Brain microvascular endothelial cell (primary cell): Measurements from ENCODE around the gene SLC38A1.

ENCODE experiments used
- DNase-seq: peaks from one replicate; pipeline ENCODE4 v3.0.0-alpha.2; 2020
- H3K27ac ChIP-seq: fragments of 250-450 bp; sonication (Bioruptor Pico); 2 replicates; pipeline ENCODE4 v1.5.1; 2020; ENCODE audit warnings: mild to moderate bottlenecking, moderate library complexity
- H3K27me3 ChIP-seq: fragments of 250-450 bp; sonication (Bioruptor Pico); replicated peaks from 2 replicates; pipeline ENCODE4 v1.5.1; 2020; ENCODE audit warnings: mild to moderate bottlenecking
- H3K36me3 ChIP-seq: fragments of 250-450 bp; sonication (Bioruptor Pico); replicated peaks from 2 replicates; pipeline ENCODE4 v1.5.1; 2020; ENCODE audit warnings: mild to moderate bottlenecking
- H3K4me3 ChIP-seq: 2 replicates; pipeline ENCODE4 v1.5.1; 2011; ENCODE audit warnings: low read depth, mild to moderate bottlenecking, control low read depth, low read length, moderate library complexity
- in situ Hi-C: cut with HindIII; loops from 2 replicates; pipeline ENCODE4 v1.10.0; 2017; ENCODE audit warnings: low sequenced_read_pairs, low pct_ligation_motif_present
- TF ChIP-seq, protein P1 (sequence below): IDR thresholded peaks from 2 replicates; pipeline ENCODE4 v1.5.1; 2011; ENCODE audit warnings: low read depth, mild to moderate bottlenecking, moderate library complexity, low read length, control low read depth, inconsistent platforms; ENCODE audit errors: missing control alignments

Gene SLC38A1

DNA sequence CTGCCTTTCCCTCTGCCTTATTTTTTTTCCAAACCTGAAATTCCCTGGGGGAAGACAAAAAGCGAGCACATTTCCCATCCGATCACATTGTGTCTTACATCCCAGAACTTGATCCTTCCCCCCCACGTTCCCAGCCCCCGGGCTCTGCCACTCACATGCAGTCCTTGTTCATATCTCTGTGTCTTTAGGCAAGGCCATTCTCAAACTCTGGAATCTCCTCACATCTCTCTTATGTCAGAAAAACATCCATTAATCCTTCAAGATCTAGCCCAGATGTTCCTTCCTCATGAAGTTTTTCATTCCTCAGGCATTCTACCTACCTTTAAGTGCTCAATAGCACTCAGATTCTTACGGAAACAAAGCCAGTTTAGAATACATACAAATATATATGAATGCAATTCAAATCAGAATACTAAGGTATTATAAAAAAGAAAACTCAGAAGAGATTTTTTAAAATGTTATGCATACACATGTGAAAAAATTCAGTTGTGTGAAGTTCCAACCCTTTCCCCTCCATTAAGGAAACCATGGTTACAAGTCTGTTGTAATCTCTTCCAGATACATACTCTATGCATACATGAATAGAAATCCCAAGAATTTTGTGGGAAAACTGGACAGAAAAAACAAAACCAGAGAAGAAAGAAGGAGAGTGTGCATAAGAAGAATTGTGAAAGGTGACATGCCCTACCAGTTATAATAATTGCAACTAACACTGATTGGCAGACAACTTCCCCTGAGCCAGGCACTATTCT is 120.3 kb downstream of the SLC38A1 start:
- no peak overlapping the region for H3K4me3 ChIP-seq
- no peak overlapping the region for H3K27ac ChIP-seq
- H3K36me3 ChIP-seq = no peaks in the 10 kb centered on the region
- H3K27me3 ChIP-seq = no peaks in the 10 kb centered on the region
- in situ Hi-C loops = no loop called here
- no peak for DNase-seq
- TF ChIP-seq, protein P1, sequence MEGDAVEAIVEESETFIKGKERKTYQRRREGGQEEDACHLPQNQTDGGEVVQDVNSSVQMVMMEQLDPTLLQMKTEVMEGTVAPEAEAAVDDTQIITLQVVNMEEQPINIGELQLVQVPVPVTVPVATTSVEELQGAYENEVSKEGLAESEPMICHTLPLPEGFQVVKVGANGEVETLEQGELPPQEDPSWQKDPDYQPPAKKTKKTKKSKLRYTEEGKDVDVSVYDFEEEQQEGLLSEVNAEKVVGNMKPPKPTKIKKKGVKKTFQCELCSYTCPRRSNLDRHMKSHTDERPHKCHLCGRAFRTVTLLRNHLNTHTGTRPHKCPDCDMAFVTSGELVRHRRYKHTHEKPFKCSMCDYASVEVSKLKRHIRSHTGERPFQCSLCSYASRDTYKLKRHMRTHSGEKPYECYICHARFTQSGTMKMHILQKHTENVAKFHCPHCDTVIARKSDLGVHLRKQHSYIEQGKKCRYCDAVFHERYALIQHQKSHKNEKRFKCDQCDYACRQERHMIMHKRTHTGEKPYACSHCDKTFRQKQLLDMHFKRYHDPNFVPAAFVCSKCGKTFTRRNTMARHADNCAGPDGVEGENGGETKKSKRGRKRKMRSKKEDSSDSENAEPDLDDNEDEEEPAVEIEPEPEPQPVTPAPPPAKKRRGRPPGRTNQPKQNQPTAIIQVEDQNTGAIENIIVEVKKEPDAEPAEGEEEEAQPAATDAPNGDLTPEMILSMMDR = no peak

DNA sequence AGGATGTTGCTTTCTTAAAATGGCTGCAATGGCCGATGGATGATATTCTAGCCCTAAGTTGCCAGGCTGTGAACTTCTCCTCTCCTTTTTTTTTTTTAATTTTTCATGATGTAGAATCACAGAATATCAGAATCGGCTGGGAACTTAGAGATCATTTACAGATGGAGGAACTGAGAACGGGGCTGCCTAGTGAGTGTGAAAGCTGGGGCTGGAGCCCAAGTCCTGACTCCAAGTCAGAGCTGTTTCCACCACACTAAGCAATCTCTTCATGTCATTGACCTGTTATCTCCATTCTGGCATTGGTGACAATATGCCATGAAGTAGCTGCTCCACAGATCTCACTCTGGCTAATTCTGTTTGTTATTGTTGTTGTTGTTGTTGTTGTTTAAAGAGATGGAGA is 121.7 kb downstream of the SLC38A1 start:
- in situ Hi-C loops = no loop called here
- H3K27ac ChIP-seq = no peak overlapping the region
- no peaks in the 10 kb centered on the region for H3K36me3 ChIP-seq
- TF ChIP-seq, protein P1 = no peak
- no peak overlapping the region for H3K4me3 ChIP-seq
- no peaks in the 10 kb centered on the region for H3K27me3 ChIP-seq
- no peak for DNase-seq

DNA sequence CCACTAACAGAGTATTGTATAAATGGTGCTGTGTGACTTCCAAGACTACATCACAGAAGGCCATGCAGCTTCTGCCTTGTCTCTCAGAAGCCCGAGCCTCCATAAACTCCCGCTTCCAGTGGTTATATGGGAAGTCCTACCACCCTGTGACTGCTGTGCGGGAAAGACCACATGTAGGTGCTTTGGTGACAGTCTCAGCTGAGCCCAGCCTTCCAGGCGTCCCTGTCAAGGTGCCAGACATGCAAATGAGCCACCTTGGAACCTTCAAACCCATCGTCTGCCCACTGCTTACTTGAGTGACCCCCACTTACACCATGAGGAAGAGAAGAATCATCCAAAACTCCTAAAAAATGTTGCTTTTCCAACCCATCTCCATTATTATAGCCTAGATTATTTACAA is 123.0 kb downstream of the SLC38A1 start:
- in situ Hi-C loops = no loop called here
- no peak overlapping the region for H3K4me3 ChIP-seq
- TF ChIP-seq, protein P1 = no peak
- no peaks in the 10 kb centered on the region for H3K27me3 ChIP-seq
- H3K27ac ChIP-seq = no peak overlapping the region
- no peak for DNase-seq
- no peaks in the 10 kb centered on the region for H3K36me3 ChIP-seq

DNA sequence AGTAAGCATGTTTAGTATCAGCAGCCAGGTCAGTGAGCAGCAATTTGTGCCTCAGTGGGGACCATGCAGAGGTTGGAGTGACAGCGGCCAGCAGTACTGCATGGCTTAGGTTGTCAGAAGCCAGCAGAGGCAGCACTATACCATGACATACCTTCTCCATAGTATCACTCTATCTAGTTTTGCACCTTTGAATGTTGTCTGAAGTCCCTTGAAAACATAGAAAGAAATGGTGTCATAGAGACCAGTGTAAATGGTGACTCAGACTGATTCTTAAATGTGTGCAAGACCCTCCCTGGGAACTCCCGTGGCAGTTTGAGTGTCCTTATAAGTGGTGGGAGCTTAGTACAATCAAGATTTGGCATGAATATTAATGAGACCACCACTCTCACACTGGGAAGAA is 124.4 kb downstream of the SLC38A1 start:
- Histone ChIP-seq H3K27ac (no peak overlapping the region), H3K36me3 (no peaks in the 10 kb centered on the region), H3K27me3 (no peaks in the 10 kb centered on the region), H3K4me3 (no peak overlapping the region)
- TF ChIP-seq, protein P1 = no peak
- DNase-seq = no peak
- in situ Hi-C loops = no loop called here

DNA sequence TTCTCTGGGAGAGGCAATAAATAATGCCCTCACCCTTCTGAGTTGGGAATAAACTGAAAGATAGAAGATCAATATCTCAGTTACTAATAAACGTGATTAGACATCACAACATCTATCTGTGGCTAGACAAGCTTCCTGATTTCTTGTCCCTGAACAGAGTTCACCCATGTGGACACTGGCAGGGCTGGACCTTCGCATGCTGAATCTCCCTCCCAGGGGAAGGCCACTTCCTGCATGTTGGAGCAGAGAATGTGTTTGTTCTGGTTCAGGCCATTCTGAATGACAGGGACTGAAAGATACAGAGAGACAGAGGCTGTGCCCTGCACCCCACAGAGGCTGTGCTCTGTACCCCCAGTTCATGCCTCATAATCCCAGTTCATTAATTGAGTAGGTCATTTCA is 132.6 kb downstream of the SLC38A1 start:
- in situ Hi-C loops = no loop called here
- H3K36me3 ChIP-seq = no peaks in the 10 kb centered on the region
- H3K27ac ChIP-seq = no peak overlapping the region
- TF ChIP-seq, protein P1 = no peak
- no peak overlapping the region for H3K4me3 ChIP-seq
- no peak for DNase-seq
- no peaks in the 10 kb centered on the region for H3K27me3 ChIP-seq

DNA sequence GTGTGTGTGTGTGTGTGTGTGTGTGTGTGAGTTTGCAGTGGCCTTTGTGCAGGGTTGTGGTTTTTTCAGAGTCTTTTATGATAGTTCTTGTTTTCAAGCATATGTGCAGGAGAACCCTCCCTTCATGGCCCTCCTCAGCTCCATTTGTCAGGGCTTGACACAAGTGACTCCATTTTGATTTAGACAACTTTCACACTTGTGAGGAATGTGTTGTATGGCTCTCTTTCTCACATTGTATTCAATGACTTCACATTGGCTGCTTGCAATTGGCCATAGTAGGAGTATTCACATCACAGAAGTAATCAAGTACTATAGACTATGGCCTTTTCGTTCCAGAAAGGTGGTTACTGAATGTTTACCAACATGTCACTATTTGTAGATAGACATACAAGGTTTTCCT is 133.1 kb downstream of the SLC38A1 start:
- in situ Hi-C loops = no loop called here
- TF ChIP-seq, protein P1 = no peak
- DNase-seq = no peak

More for the DNA sequence above, 133.1 kb downstream of the SLC38A1 start:
- Histone ChIP-seq H3K27me3 (no peaks in the 10 kb centered on the region), H3K4me3 (no peak overlapping the region), H3K36me3 (no peaks in the 10 kb centered on the region), H3K27ac (no peak overlapping the region)
